Astrocyte (in vitro differentiated cells and primary cell): ENCODE measurements around the gene RBM38. TPM values are rescaled to one million over a fixed set of nuclear protein-coding genes. Genes with fewer than 3 reads are reported as not detected.

Experiments
- DNase-seq: peaks from one replicate; pipeline ENCODE4 v3.0.0-alpha.2; 2010; ENCODE audit warnings: low read depth
- FAIRE-seq: peaks from 2 replicates; lab custom pipeline; 2011; peaks lifted over from hg19 to GRCh38; lab: Jason Lieb, UNC
- H2AFZ ChIP-seq: 2 replicates; pipeline ENCODE4 v1.6.0; 2012; ENCODE audit warnings: low read depth, low read length, inconsistent platforms
- H3K27ac ChIP-seq: 2 replicates; pipeline ENCODE4 v1.5.1; 2011; ENCODE audit warnings: low read depth, low read length, inconsistent platforms
- H3K27me3 ChIP-seq: 2 replicates; pipeline ENCODE4 v1.6.0; 2011; ENCODE audit warnings: low read length, inconsistent platforms; ENCODE audit not compliant: insufficient read depth
- H3K36me3 ChIP-seq: 2 replicates; pipeline ENCODE4 v1.5.1; 2011; ENCODE audit warnings: low read length, inconsistent platforms; ENCODE audit not compliant: insufficient read depth
- H3K4me1 ChIP-seq: 2 replicates; pipeline ENCODE4 v1.5.1; 2011; ENCODE audit warnings: low read length, inconsistent platforms; ENCODE audit not compliant: insufficient read depth
- H3K4me2 ChIP-seq: 2 replicates; pipeline ENCODE4 v1.6.0; 2012; ENCODE audit warnings: low read length, inconsistent platforms
- H3K4me3 ChIP-seq: 2 replicates; pipeline ENCODE4 v1.5.1; 2011; ENCODE audit warnings: low read depth, mild to moderate bottlenecking, low read length, inconsistent platforms; ENCODE audit not compliant: insufficient read depth
- H3K79me2 ChIP-seq: 2 replicates; pipeline ENCODE4 v1.6.0; 2012; ENCODE audit warnings: mild to moderate bottlenecking, low read length, inconsistent platforms; ENCODE audit not compliant: insufficient read depth
- H3K9ac ChIP-seq: 2 replicates; pipeline ENCODE4 v1.6.0; 2012; ENCODE audit warnings: mild to moderate bottlenecking, low read length, inconsistent platforms
- H3K9me3 ChIP-seq: 2 replicates; pipeline ENCODE4 v1.5.1; 2012; ENCODE audit warnings: low read depth, mild to moderate bottlenecking, low read length, inconsistent platforms; ENCODE audit not compliant: insufficient read depth
- H4K20me1 ChIP-seq: 2 replicates; pipeline ENCODE4 v1.6.0; 2012; ENCODE audit warnings: low read length, inconsistent platforms; ENCODE audit not compliant: insufficient read depth
- H3K27ac Mint-ChIP-seq: one replicate; pipeline ENCODE4 v1.8.0; 2021; ENCODE audit warnings: mild to moderate bottlenecking, mixed read lengths; ENCODE audit not compliant: unreplicated experiment
- H3K27me3 Mint-ChIP-seq: one replicate; pipeline ENCODE4 v1.8.0; 2021; ENCODE audit warnings: low read depth, mixed read lengths; ENCODE audit not compliant: unreplicated experiment
- H3K36me3 Mint-ChIP-seq: one replicate; pipeline ENCODE4 v1.8.0; 2021; ENCODE audit warnings: low read depth, mixed read lengths; ENCODE audit not compliant: unreplicated experiment
- H3K4me1 Mint-ChIP-seq: one replicate; pipeline ENCODE4 v1.8.0; 2021; ENCODE audit warnings: low read depth, mixed read lengths; ENCODE audit not compliant: unreplicated experiment
- H3K4me3 Mint-ChIP-seq: one replicate; pipeline ENCODE4 v1.8.0; 2021; ENCODE audit warnings: mild to moderate bottlenecking, moderate library complexity, mixed read lengths; ENCODE audit not compliant: unreplicated experiment
- H3K9me3 Mint-ChIP-seq: one replicate; pipeline ENCODE4 v1.8.0; 2021; ENCODE audit warnings: mild to moderate bottlenecking, mixed read lengths; ENCODE audit not compliant: unreplicated experiment
- EZH2 ChIP-seq: IDR thresholded peaks from 2 replicates; pipeline ENCODE4 v1.6.1; 2012; ENCODE audit warnings: mild to moderate bottlenecking, low read length, inconsistent platforms; ENCODE audit not compliant: insufficient read depth
- total RNA-seq: library from RNA; stranded (reverse); gene quantifications from 2 replicates; pipeline ENCODE4 v1.2.1, GENCODE V29; 2021
- TF ChIP-seq, protein P1 (sequence below): IDR thresholded peaks from 2 replicates; pipeline ENCODE4 v1.5.1; 2011; ENCODE audit warnings: low read depth, mild to moderate bottlenecking, inconsistent platforms, low read length, moderate library complexity; ENCODE audit not compliant: insufficient read depth

RBM38 gene
- total RNA-seq, 1 donor from 2014 or later = 43.5 TPM

DNA sequence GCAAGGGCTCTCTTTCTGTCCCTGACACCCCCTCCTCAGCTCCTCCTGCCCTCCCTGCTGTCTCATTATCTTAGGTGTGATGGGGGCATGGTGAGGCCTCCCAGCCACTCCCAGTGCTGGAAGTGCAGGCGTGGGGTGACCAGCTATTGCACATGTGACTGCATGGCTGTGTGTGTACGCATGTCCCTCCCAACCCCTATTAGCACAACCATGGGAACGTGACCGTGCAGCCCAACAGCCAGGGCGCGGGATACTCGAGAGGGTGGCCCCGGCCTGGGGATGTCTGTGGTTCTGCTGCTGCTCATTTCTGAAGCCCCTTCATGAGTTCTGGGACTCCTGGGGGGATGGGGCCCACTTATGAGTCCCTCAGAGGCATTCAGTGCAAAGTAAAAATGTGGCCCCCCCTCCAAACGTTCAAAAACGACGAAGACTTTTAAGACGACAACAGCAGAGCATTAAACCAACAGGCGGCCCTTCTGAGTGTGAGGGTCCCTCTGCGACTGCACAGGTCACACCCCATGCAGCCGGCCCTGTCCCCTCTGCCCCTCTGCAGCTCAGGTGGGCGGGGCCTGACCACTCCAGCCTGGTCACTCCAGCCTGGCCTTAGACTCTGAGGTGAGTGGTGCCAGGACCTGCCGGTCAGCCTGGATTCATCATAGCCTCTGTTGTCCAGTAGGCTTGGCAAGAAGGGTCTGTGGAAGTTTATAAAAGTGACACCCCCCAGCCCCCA, 51.1 kb downstream of the RBM38 start:
- peaks cover 36% of the 10 kb centered on the region for H3K27me3 Mint-ChIP-seq
- no peaks in the 10 kb centered on the region for H3K36me3 Mint-ChIP-seq
- no peak overlapping the region for H3K9ac ChIP-seq
- peaks cover 3% of the 10 kb centered on the region for H3K9me3 ChIP-seq
- no peaks in the 10 kb centered on the region for H3K79me2 ChIP-seq
- no peak for FAIRE-seq
- H3K27ac Mint-ChIP-seq = no peak overlapping the region
- H3K4me1 Mint-ChIP-seq = peaks cover 4% of the 10 kb centered on the region
- no peak overlapping the region for H3K27ac ChIP-seq
- no peak overlapping the region for H3K4me3 ChIP-seq
- no peak overlapping the region for H3K4me3 Mint-ChIP-seq
- H4K20me1 ChIP-seq = no peaks in the 10 kb centered on the region
- H3K4me1 ChIP-seq = no peaks in the 10 kb centered on the region
- DNase-seq = no peak
- no peaks in the 10 kb centered on the region for H3K36me3 ChIP-seq
- H3K4me2 ChIP-seq = no peak overlapping the region
- no peak overlapping the region for H2AFZ ChIP-seq
- peaks cover 11% of the 10 kb centered on the region for H3K27me3 ChIP-seq
- peaks cover 13% of the 10 kb centered on the region for H3K9me3 Mint-ChIP-seq
- no peak for TF ChIP-seq EZH2
- TF ChIP-seq, protein P1, sequence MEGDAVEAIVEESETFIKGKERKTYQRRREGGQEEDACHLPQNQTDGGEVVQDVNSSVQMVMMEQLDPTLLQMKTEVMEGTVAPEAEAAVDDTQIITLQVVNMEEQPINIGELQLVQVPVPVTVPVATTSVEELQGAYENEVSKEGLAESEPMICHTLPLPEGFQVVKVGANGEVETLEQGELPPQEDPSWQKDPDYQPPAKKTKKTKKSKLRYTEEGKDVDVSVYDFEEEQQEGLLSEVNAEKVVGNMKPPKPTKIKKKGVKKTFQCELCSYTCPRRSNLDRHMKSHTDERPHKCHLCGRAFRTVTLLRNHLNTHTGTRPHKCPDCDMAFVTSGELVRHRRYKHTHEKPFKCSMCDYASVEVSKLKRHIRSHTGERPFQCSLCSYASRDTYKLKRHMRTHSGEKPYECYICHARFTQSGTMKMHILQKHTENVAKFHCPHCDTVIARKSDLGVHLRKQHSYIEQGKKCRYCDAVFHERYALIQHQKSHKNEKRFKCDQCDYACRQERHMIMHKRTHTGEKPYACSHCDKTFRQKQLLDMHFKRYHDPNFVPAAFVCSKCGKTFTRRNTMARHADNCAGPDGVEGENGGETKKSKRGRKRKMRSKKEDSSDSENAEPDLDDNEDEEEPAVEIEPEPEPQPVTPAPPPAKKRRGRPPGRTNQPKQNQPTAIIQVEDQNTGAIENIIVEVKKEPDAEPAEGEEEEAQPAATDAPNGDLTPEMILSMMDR = no peak

DNA sequence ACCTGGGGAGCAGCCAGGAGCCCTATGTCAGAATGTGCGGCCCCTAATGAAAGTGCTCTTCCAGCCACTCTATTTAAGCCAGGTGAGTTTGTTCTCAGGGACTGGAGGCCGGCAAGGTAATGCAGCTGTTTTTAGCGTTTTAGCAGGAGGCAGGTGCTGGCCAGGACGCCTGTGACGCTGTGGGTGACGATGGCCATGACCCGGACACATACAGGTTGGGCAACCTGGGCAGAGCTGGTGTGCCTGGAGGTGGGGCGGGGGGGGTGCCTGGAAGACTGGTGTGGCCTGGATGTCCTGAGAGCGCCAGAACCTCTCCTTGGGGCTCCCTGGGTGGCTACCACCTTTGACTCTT, 51.7 kb downstream of the RBM38 start:
- peaks cover 40% of the 10 kb centered on the region for H3K27me3 Mint-ChIP-seq
- Histone ChIP-seq H3K4me1 (no peaks in the 10 kb centered on the region), H2AFZ (no peak overlapping the region), H3K4me3 (no peak overlapping the region), H3K27me3 (peaks cover 11% of the 10 kb centered on the region), H3K27ac (no peak overlapping the region), H3K9ac (no peak overlapping the region), H3K4me2 (no peak overlapping the region), H3K79me2 (no peaks in the 10 kb centered on the region), H3K9me3 (peaks cover 3% of the 10 kb centered on the region), H3K36me3 (no peaks in the 10 kb centered on the region), H4K20me1 (no peaks in the 10 kb centered on the region)
- no peak for FAIRE-seq
- no peak overlapping the region for H3K27ac Mint-ChIP-seq
- peaks cover 8% of the 10 kb centered on the region for H3K9me3 Mint-ChIP-seq
- no peak for DNase-seq
- H3K4me3 Mint-ChIP-seq = no peak overlapping the region
- no peaks in the 10 kb centered on the region for H3K36me3 Mint-ChIP-seq
- TF ChIP-seq, protein P1 = no peak
- TF ChIP-seq EZH2 = no peak
- peaks cover 4% of the 10 kb centered on the region for H3K4me1 Mint-ChIP-seq
